Measurements from ENCODE around the gene FAM186B.

Gene FAM186B

DNA sequence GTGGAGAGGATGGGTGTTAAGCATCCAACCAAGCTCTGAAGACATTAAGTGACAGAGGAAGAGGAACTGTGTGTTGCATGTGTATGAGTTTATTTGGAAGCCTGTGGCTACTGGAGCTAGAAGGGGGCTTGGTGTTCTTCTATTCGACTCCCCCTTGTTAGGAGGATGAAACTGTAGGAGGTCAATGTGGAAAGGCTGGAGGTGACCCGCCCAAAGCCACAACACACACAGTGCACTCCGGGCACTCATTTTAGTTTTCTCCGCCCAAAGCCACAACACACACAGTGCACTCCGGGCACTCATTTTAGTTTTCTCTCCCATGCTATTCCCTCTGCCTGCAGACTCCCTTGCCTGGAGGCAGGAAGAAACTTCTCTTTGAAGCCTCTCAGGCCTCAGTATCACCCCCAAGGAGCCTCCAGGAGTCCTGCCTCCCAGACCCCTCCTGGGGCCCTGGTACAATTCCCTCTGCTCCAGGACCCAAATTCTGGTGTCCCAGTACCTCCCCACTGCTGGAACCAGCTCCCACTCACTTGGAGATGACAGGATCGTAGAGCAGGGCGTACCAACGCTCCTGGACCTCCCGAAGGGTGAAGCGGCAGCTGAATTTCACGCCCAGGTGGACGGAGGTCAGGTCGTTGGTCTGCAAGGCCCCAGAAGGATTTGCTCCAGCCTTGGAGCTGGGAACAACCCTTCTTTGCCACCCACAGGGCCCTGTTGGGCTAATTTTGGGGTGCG is 41.3 kb downstream of the FAM186B start:
- no peak overlapping the region for H3K4me3 ChIP-seq (ENCODE audit: control insufficient read depth, low read depth, low read length)
- no peak for TF ChIP-seq CTCF (conservative IDR thresholded peaks at IDR 0.05; ENCODE audit: control insufficient read depth, insufficient read depth, low read depth, low read length)
- DNase-seq (ENCODE audit: low read depth) = no peak

DNA sequence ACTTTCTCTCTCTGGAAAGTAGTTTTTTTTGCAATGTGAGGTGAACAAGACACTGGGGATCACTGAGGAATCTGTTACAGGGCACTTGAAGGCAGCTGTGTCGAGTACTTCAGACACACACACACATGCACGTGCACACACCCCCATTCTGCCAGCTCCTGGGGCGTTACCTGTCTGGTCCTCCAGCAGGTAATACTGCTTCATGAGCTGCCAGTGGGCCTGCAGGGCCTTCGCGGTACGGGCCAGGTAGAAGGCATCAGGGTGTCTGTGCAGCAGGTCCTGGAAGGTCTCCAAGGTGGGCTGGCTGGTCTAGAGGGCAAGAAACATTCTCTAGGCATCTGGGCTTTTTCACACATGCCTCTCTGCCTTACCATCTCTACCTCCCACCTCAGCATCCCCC is 42.6 kb downstream of the FAM186B start:
- DNase-seq (ENCODE audit: low read depth) = no peak
- H3K4me3 ChIP-seq (ENCODE audit: control insufficient read depth, low read depth, low read length) = no peak overlapping the region
- no peak for TF ChIP-seq CTCF (conservative IDR thresholded peaks at IDR 0.05; ENCODE audit: control insufficient read depth, insufficient read depth, low read depth, low read length)

GRCh38 chr12:49562233-49562632 is 43.2 kb downstream of the FAM186B start:
- no peak for TF ChIP-seq CTCF (conservative IDR thresholded peaks at IDR 0.05; ENCODE audit: control insufficient read depth, insufficient read depth, low read depth, low read length)
- H3K4me3 ChIP-seq (ENCODE audit: control insufficient read depth, low read depth, low read length) = no peak overlapping the region
- DNase-seq (ENCODE audit: low read depth) = no peak

GRCh38 chr12:49560695-49561094 is 44.7 kb downstream of the FAM186B start:
- no peak for TF ChIP-seq CTCF (conservative IDR thresholded peaks at IDR 0.05; ENCODE audit: control insufficient read depth, insufficient read depth, low read depth, low read length)
- no peak overlapping the region for H3K4me3 ChIP-seq (ENCODE audit: control insufficient read depth, low read depth, low read length)
- DNase-seq (ENCODE audit: low read depth) = no peak

DNA sequence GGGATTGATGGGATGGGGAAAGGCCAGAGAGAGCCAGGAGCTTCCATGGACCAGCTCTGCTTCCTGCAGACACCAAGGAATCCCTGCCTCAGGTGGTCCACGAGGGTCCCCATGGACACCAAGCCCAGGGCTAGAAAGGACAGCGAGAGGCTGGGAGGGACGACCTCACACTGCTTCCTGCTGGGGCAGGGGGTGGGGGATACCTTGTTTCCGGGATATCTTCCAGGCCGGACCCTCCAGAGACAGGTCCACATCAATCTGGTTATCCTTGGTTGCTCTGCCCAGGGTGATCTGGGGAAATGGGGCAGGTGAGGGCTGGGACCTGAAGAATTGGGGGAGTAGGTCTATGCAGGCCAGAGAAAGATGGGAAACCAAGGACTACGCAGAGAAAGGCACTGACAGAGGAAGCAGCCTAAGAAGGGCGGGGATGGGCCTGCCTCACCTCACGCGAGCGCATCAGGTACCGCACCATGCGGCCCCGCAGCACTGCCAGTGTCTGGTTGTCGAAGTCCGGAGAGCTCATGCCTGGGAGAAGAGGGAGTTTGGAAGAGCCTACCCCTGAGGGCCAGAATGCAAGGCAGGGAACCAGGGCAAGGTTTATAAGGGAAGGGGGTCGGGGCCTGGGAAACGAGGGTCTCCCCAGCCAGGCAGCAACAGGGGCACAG is 46.3 kb downstream of the FAM186B start:
- TF ChIP-seq CTCF (conservative IDR thresholded peaks at IDR 0.05; ENCODE audit: control insufficient read depth, insufficient read depth, low read depth, low read length) = no peak
- H3K4me3 ChIP-seq (ENCODE audit: control insufficient read depth, low read depth, low read length) = no peak overlapping the region
- DNase-seq (ENCODE audit: low read depth) = no peak

- no peak for DNase-seq (ENCODE audit: low read depth)
- no peak for TF ChIP-seq CTCF (conservative IDR thresholded peaks at IDR 0.05; ENCODE audit: control insufficient read depth, insufficient read depth, low read depth, low read length)
- no peak overlapping the region for H3K4me3 ChIP-seq (ENCODE audit: control insufficient read depth, low read depth, low read length)
These were observed 46.9 kb downstream of the FAM186B start for GRCh38 chr12:49558526-49558925.

Data from fibroblast of mammary gland (primary cell).